Large intestine (tissue), 3 donors: ENCODE data around the gene ATP2A1. TPM values are rescaled to one million over a fixed set of nuclear protein-coding genes. Genes with fewer than 3 reads are reported as not detected.

Experiments used
- DNase-seq, 2 donors: peaks; one replicate each; pipeline versions ENCODE4 v3.0.0 to v3.0.0-alpha.2; 2013
- H3K27ac ChIP-seq: one replicate; pipeline ENCODE4 v1.5.1; 2013; ENCODE audit warnings: low read length
- H3K27me3 ChIP-seq: 2 replicates; pipeline ENCODE4 v1.6.1; 2013; ENCODE audit warnings: low read length; ENCODE audit not compliant: control insufficient read depth, insufficient read depth
- H3K36me3 ChIP-seq: 2 replicates; pipeline ENCODE4 v1.6.1; 2013; ENCODE audit warnings: low read length; ENCODE audit not compliant: control insufficient read depth, insufficient read depth
- H3K4me1 ChIP-seq: one replicate; pipeline ENCODE4 v1.6.1; 2013; ENCODE audit warnings: low read length; ENCODE audit not compliant: control insufficient read depth, insufficient read depth
- H3K4me3 ChIP-seq: one replicate; pipeline ENCODE4 v1.5.1; 2013; ENCODE audit warnings: low read length
- H3K9me3 ChIP-seq: one replicate; pipeline ENCODE4 v1.6.1; 2013; ENCODE audit warnings: mild to moderate bottlenecking, low read depth, low read length, moderate library complexity; ENCODE audit not compliant: control insufficient read depth
- WGBS: methylation state at CpG from one replicate; pipeline ENCODE4 v1.1.5; 2013; ENCODE audit warnings: low lambda C conversion rate; ENCODE audit not compliant: insufficient coverage; 5-methylcytosine and 5-hydroxymethylcytosine counted together
- polyA plus RNA-seq: library from polyadenylated mRNA; unstranded; fragments of 120-200 nt; gene quantifications from one replicate; pipeline ENCODE4 v1.2.1, GENCODE V29; 2013

Gene ATP2A1
- polyA plus RNA-seq, 1 donor, result 4.1 TPM

DNA sequence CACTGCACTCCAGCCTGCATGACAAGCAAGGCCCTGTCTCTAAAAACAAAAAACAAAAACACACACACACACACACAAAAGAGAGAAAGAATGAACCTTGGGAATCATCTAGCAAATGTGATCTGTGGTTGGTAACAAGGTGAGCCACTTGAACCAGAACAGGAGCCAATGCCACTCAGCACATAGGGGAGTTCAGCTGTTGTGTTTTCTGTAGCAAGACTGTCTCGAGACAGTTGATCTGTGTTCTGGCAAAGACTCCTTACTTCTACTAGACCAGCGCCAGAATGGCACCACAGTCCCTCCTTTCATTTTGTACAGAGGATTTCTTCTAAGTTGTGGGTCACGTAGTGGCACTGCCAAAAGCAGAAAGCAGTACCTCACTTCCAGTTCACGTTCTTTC lies 20.7 kb downstream of the ATP2A1 start:
- Histone ChIP-seq H3K4me1 (no peaks in the 10 kb centered on the region), H3K27me3 (no peaks in the 10 kb centered on the region), H3K36me3 (peaks cover 12% of the 10 kb centered on the region), H3K4me3 (no peak overlapping the region), H3K27ac (no peak overlapping the region), H3K9me3 (no peaks in the 10 kb centered on the region)
- DNase-seq, result no peak
- WGBS, result no CpG with 5 or more reads among the region's 4 CpGs

DNA sequence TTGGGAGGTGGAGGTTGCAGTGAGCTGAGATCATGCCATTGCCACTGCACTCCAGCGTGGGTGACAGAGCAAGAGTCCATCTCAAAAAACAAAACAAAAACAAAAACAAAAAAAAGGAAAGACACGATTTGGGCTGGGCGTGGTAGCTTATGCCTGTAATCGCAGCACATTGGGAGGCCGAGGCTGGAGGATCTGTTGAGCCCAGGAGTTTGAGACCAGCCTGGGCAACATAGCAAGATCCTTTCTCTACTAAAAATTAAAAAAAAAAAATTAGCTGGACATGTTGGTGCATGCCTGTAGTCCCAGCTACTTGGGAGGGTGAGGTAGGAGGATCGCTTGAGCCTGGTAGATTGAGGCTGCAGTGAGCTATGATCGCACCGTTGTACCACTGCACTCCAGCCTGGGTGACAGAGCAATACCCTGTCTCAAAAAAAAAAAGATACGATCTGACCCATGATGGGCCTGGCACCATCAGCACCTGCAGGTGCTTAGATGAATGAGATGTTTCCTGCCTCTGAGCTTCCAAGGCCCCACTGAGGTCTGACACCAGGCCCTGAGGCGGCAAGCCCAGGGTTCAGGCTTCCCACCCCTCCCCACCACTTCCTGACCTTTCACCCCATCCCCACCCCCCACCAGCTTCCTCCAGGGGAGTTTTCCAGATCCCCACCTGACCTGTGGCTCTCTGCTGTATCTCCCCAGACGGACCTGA lies 21.7 kb downstream of the ATP2A1 start:
- Histone ChIP-seq H3K4me3 (no peak overlapping the region), H3K9me3 (no peaks in the 10 kb centered on the region), H3K4me1 (no peaks in the 10 kb centered on the region), H3K27ac (no peak overlapping the region), H3K27me3 (no peaks in the 10 kb centered on the region), H3K36me3 (peaks cover 12% of the 10 kb centered on the region)
- no peak for DNase-seq
- no CpG with 5 or more reads among the region's 11 CpGs for WGBS

DNA sequence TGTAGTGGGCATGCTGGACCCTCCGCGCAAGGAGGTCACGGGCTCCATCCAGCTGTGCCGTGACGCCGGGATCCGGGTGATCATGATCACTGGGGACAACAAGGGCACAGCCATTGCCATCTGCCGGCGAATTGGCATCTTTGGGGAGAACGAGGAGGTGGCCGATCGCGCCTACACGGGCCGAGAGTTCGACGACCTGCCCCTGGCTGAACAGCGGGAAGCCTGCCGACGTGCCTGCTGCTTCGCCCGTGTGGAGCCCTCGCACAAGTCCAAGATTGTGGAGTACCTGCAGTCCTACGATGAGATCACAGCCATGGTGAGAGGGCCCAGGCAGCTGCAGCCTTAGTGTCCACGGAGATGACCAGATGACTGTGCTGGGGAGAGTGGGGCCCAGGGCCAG lies 22.3 kb downstream of the ATP2A1 start:
- Histone ChIP-seq H3K9me3 (no peaks in the 10 kb centered on the region), H3K27ac (no peak overlapping the region), H3K27me3 (no peaks in the 10 kb centered on the region), H3K4me1 (no peaks in the 10 kb centered on the region), H3K4me3 (no peak overlapping the region), H3K36me3 (peaks cover 17% of the 10 kb centered on the region)
- no peak for DNase-seq
- WGBS, result no CpG with 5 or more reads among the region's 25 CpGs

DNA sequence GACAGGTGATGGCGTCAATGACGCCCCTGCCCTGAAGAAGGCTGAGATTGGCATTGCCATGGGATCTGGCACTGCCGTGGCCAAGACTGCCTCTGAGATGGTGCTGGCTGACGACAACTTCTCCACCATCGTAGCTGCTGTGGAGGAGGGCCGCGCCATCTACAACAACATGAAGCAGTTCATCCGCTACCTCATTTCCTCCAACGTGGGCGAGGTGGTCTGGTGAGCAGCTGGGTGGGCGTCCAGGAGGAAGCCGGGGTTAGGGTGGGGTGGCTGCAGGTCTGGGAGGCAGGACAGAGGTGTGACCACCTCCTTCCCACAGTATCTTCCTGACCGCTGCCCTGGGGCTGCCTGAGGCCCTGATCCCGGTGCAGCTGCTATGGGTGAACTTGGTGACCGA lies 23.6 kb downstream of the ATP2A1 start:
- no CpG with 5 or more reads among the region's 15 CpGs for WGBS
- H3K27ac ChIP-seq, result no peak overlapping the region
- no peaks in the 10 kb centered on the region for H3K4me1 ChIP-seq
- peaks cover 25% of the 10 kb centered on the region for H3K36me3 ChIP-seq
- DNase-seq, result no peak
- H3K9me3 ChIP-seq, result no peaks in the 10 kb centered on the region
- no peak overlapping the region for H3K4me3 ChIP-seq
- H3K27me3 ChIP-seq, result no peaks in the 10 kb centered on the region

DNA sequence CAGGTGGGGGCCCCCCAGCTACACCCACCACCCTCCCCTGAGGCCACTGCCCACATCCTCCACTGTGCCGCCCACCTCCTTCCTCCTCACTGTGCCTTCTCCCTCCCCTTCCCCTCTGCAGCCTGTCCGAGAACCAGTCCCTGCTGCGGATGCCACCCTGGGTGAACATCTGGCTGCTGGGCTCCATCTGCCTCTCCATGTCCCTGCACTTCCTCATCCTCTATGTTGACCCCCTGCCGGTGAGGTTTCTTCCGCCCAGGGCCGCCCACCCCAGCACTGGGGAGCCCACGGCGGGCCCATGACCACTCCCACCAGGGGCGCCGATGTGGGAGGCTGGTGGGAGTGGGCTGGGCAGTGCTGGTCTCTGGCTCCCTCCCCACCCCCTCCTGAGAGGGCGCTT lies 24.6 kb downstream of the ATP2A1 start:
- H3K27me3 ChIP-seq, result no peaks in the 10 kb centered on the region
- peaks cover 31% of the 10 kb centered on the region for H3K36me3 ChIP-seq
- no peaks in the 10 kb centered on the region for H3K4me1 ChIP-seq
- H3K27ac ChIP-seq, result no peak overlapping the region
- DNase-seq, result no peak
- no peak overlapping the region for H3K4me3 ChIP-seq
- no CpG with 5 or more reads among the region's 11 CpGs for WGBS
- H3K9me3 ChIP-seq, result no peaks in the 10 kb centered on the region

DNA sequence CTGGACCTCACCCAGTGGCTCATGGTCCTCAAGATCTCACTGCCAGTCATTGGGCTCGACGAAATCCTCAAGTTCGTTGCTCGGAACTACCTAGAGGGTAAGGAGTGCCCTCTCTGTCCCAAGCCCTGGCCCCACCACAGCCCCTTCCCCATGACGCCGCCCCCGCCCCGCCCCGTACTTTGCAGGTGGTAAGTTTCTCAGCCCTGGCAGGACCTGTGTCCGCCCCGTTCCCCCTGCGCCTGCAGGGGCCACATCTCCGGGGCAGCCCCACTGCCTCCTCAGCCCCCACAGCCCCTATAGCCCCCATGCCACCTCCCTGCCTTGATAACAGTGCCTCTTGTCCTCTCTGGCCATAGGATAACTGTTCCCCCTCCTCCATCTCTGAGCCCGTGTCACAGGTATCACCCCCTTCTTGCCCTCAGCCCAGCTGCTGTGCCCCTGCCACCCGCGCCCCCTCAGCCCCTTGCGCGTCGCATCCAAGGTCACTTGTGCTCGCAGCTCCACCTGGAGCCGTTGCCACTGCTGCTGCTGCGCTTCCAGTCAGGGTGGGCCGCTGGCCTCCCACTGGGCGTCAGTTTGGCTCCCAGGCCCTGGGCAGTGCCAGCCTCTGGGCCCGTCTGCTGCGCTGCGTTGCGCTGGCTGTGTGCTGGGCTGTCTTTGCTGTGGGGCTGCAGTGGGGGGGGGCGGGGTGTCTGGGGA lies 25.2 kb downstream of the ATP2A1 start:
- DNase-seq, result no peak
- Histone ChIP-seq H3K36me3 (peaks cover 34% of the 10 kb centered on the region), H3K27me3 (no peaks in the 10 kb centered on the region), H3K9me3 (no peaks in the 10 kb centered on the region), H3K27ac (no peak overlapping the region), H3K4me3 (no peak overlapping the region), H3K4me1 (no peaks in the 10 kb centered on the region)
- WGBS, result no CpG with 5 or more reads among the region's 29 CpGs

DNA sequence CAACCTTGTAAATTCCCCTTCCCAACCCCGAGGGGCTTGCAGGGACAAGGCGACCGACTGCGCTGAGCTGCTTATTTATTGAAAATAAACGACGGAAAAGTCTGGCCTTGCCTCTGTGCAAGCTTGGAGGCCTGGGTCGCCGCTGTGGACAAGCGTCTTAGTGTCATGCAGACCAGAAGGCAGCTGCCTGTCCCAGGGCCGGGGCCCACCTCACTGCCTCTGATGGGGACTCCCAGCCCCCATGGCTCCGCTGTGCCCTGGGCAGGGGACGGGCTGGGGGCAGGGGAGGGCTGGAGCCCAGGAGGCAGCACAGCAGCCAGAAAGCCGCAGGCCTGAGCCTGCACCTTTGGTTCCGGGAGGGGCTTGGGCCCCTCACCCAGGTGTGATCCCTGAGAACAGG lies 26.1 kb downstream of the ATP2A1 start:
- Histone ChIP-seq H3K4me1 (no peaks in the 10 kb centered on the region), H3K27ac (no peak overlapping the region), H3K27me3 (no peaks in the 10 kb centered on the region), H3K36me3 (peaks cover 37% of the 10 kb centered on the region), H3K9me3 (no peaks in the 10 kb centered on the region), H3K4me3 (no peak overlapping the region)
- DNase-seq, result no peak
- WGBS, result no CpG with 5 or more reads among the region's 14 CpGs

DNA sequence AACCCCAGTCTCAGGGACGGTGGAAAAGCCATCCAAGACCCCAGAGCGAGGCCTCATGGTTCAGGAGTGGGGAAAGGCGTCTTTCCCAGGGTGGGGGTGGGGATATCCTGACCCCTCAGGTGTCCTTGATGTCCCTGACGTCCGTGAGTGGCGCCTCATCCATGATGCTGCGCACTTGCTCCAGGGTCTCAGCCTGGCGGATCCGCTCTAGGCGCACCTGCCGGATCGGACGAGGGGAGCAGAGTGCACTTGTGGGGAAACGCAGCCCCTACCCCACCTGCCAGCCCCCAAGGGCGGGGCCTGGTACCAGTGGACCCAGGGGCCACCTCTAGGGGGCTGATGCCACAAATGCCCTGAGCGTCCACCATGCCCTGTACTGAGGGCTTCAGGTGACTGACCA lies 26.5 kb downstream of the ATP2A1 start:
- DNase-seq, result no peak
- no peaks in the 10 kb centered on the region for H3K27me3 ChIP-seq
- no peaks in the 10 kb centered on the region for H3K4me1 ChIP-seq
- H3K4me3 ChIP-seq, result no peak overlapping the region
- H3K9me3 ChIP-seq, result no peaks in the 10 kb centered on the region
- WGBS, result no CpG with 5 or more reads among the region's 16 CpGs
- H3K36me3 ChIP-seq, result peaks cover 39% of the 10 kb centered on the region
- no peak overlapping the region for H3K27ac ChIP-seq

DNA sequence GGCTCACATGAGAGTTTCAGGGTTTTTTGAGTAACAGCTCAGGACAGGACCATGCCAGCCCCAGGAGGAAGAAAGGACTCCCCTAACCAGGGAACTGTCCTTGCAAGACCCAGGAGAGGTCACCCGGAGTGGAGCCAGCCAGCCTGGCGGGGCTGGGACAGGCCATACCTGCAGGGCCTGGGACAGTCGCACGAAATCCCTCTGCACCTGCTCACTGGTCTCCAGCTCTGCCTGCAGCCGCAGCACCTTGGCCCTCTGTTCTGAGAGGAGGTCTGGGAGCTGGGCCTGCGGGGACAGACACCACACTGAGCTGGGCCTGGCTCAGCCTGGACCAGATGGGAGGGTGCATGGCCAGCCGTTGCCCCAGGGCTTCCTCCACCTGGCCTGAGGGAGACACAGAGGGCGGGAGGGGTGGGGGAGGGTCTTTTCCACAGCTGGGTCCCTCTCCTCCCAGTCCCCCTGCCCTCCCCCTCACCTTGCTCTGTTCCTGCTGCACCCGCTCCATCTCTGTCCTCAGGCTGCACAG lies 27.0 kb downstream of the ATP2A1 start:
- H3K36me3 ChIP-seq, result peaks cover 39% of the 10 kb centered on the region
- H3K4me1 ChIP-seq, result peaks cover 3% of the 10 kb centered on the region
- no peaks in the 10 kb centered on the region for H3K27me3 ChIP-seq
- no peaks in the 10 kb centered on the region for H3K9me3 ChIP-seq
- no peak overlapping the region for H3K27ac ChIP-seq
- no CpG with 5 or more reads among the region's 9 CpGs for WGBS
- H3K4me3 ChIP-seq, result no peak overlapping the region
- DNase-seq, result no peak

DNA sequence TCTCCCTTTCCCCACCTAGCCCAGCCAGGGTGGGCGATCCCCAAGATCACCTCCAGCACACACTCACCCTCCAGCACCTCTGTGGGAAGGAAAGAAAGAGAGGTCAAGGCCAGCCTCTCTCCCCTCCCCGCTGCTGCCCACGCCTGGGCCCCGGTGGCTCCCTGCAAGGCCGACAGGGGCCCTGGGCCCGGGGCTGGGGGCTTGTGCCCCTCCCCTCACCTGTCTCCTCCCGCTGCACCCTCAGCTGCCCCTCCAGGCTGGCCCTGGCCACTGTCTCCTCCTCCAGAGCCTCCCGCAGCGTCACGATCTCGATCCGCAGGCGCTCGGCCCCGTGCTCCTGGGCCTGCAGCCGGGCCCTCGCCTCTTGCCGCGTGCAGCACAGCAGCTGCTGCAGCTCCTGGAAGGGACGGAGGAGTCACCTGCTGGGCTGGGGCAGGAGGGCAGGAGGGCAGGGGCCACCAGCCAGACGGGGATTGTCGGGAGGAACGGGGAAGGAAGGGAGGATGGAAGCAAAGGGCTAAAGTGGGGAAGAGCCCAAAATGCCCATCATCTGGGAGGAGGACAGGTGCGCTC lies 27.6 kb downstream of the ATP2A1 start:
- Histone ChIP-seq H3K9me3 (no peaks in the 10 kb centered on the region), H3K36me3 (peaks cover 41% of the 10 kb centered on the region), H3K27ac (no peak overlapping the region), H3K4me3 (no peak overlapping the region), H3K4me1 (peaks cover 9% of the 10 kb centered on the region), H3K27me3 (no peaks in the 10 kb centered on the region)
- no CpG with 5 or more reads among the region's 24 CpGs for WGBS
- DNase-seq, result no peak
